ENCODE results near the gene NIPBL. TPM values are rescaled to one million over a fixed set of nuclear protein-coding genes. Genes with fewer than 3 reads are reported as not detected.

NIPBL gene
- total and polyA plus RNA-seq, 2 experiments from 2014 or later: 18.5 to 35.0 TPM

GRCh38 chr5:36885149-36885548 lies 8.6 kb downstream of the NIPBL start:
- Histone ChIP-seq H3K27me3 (no peaks in the 10 kb centered on the region), H3K36me3 (replicated peaks; ENCODE audit: insufficient read depth, low read depth) (no peaks in the 10 kb centered on the region), H3K4me1 (ENCODE audit: insufficient read depth) (peaks cover 4% of the 10 kb centered on the region), H3K9me2 (replicated peaks; ENCODE audit: insufficient read depth) (no peaks in the 10 kb centered on the region), H2AFZ (no peak overlapping the region), H3K9me3 (ENCODE audit: low read depth) (no peaks in the 10 kb centered on the region), H3K4me3 (no peak overlapping the region), H4K20me1 (ENCODE audit: insufficient read depth, poor library complexity, severe bottlenecking) (peaks cover 90% of the 10 kb centered on the region), H3K4me2 (no peak overlapping the region), H3K79me2 (peaks cover 100% of the 10 kb centered on the region), H3K27ac (no peak overlapping the region)
- DNase-seq (ENCODE audit: low spot score): no peak
- TF ChIP-seq EZH2phosphoT487 (IDR thresholded peaks at IDR 0.05; ENCODE audit: low read depth, severe bottlenecking, unreplicated experiment) (no peak), CTCF (IDR thresholded peaks at IDR 0.05; ENCODE audit: poor library complexity) (no peak), EZH2 (IDR thresholded peaks at IDR 0.05; ENCODE audit: borderline replicate concordance) (no peak)
- whole genome bisulfite sequencing (ENCODE audit: low lambda C conversion rate, missing lambda C conversion rate): 97% methylated on average over 10 of the region's 10 CpGs

- Histone ChIP-seq H3K27ac (no peak overlapping the region), H3K4me1 (ENCODE audit: insufficient read depth) (no peaks in the 10 kb centered on the region), H4K20me1 (ENCODE audit: insufficient read depth, poor library complexity, severe bottlenecking) (peaks cover 90% of the 10 kb centered on the region), H3K9me3 (ENCODE audit: low read depth) (no peaks in the 10 kb centered on the region), H3K36me3 (replicated peaks; ENCODE audit: insufficient read depth, low read depth) (no peaks in the 10 kb centered on the region), H3K4me2 (no peak overlapping the region), H3K4me3 (no peak overlapping the region), H3K27me3 (no peaks in the 10 kb centered on the region), H3K9me2 (replicated peaks; ENCODE audit: insufficient read depth) (no peaks in the 10 kb centered on the region), H2AFZ (no peak overlapping the region), H3K79me2 (peaks cover 100% of the 10 kb centered on the region)
- DNase-seq (ENCODE audit: low spot score): no peak
- 96% methylated on average over 18 of the region's 18 CpGs for WGBS (ENCODE audit: low lambda C conversion rate, missing lambda C conversion rate)
- TF ChIP-seq CTCF (IDR thresholded peaks at IDR 0.05; ENCODE audit: poor library complexity) (no peak), EZH2phosphoT487 (IDR thresholded peaks at IDR 0.05; ENCODE audit: low read depth, severe bottlenecking, unreplicated experiment) (no peak), EZH2 (IDR thresholded peaks at IDR 0.05; ENCODE audit: borderline replicate concordance) (no peak)
Measured at GRCh38 chr5:36885566-36886485, 9.3 kb downstream of the NIPBL start.

- TF ChIP-seq EZH2 (IDR thresholded peaks at IDR 0.05; ENCODE audit: borderline replicate concordance): no peak
- TF ChIP-seq EZH2phosphoT487 (IDR thresholded peaks at IDR 0.05; ENCODE audit: low read depth, severe bottlenecking, unreplicated experiment): no peak
- no peak for TF ChIP-seq CTCF (IDR thresholded peaks at IDR 0.05; ENCODE audit: poor library complexity)
- H3K27ac ChIP-seq: no peak overlapping the region
Measured at GRCh38 chr5:36886791-36887190, 10.2 kb downstream of the NIPBL start.

More at GRCh38 chr5:36886791-36887190, 10.2 kb downstream of the NIPBL start:
- WGBS (ENCODE audit: low lambda C conversion rate, missing lambda C conversion rate): 90% methylated on average over 3 of the region's 3 CpGs
- H3K9me2 ChIP-seq (replicated peaks; ENCODE audit: insufficient read depth): no peaks in the 10 kb centered on the region
- no peak for DNase-seq (ENCODE audit: low spot score)
- H4K20me1 ChIP-seq (ENCODE audit: insufficient read depth, poor library complexity, severe bottlenecking): peaks cover 87% of the 10 kb centered on the region
- H3K36me3 ChIP-seq (replicated peaks; ENCODE audit: insufficient read depth, low read depth): no peaks in the 10 kb centered on the region
- no peaks in the 10 kb centered on the region for H3K4me1 ChIP-seq (ENCODE audit: insufficient read depth)
- no peak overlapping the region for H2AFZ ChIP-seq
- no peak overlapping the region for H3K4me2 ChIP-seq
- H3K27me3 ChIP-seq: no peaks in the 10 kb centered on the region
- no peak overlapping the region for H3K4me3 ChIP-seq
- no peaks in the 10 kb centered on the region for H3K9me3 ChIP-seq (ENCODE audit: low read depth)
- peaks cover 100% of the 10 kb centered on the region for H3K79me2 ChIP-seq

Measured in hepatocyte (in vitro differentiated cells).